HG03108 (cell line): Measurements from ENCODE around the gene TACC2.
"Not testable (repeated sequence)": the region's sequence is repeated elsewhere in the genome, so short reads cannot be mapped to it uniquely, and the experiment has no call there.

Experiments used
- ATAC-seq: cut with Tn5 transposase; IDR thresholded peaks from one replicate; pipeline ENCODE4 v1.9.1; 2021; ENCODE audit warnings: moderate library complexity; ENCODE audit not compliant: unreplicated experiment

Gene TACC2

GRCh38 chr10:122054048-122055025, 65.4 kb downstream of the TACC2 start:
- ATAC-seq = no peak

GRCh38 chr10:122055252-122055651, 66.3 kb downstream of the TACC2 start:
- no peak for ATAC-seq

DNA sequence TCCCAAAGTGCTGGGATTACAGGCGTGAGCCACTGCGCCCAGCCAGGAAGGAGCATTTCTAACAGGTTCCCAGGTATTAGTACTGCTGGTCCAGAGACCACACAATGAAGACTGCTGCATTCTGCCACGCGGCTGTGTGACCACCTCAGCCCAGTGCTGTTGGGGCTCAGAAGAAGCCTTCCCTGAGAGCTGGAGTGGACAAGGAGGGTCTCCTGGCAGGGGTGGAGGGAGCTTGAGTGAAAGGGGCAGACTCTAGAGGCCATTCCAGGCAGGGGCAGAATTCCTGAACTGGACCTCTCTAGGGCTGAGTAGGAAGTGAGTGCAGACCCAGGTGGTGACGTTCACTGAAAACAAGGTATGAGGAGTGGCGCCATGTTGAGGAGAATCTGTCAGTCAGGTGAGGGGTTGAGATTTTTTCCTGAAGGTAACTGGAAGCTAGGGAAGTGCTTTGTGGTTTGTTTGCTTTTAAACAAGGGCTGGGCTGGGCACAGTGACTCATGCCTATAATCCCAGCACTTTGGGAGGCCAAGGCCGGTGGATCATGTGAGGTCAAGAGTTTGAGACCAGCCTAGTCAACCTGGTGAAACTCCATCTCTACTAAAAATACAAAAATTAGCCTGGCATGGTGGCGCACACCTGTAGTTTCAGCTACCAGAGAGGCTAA, 67.6 kb downstream of the TACC2 start:
- ATAC-seq = no peak

DNA sequence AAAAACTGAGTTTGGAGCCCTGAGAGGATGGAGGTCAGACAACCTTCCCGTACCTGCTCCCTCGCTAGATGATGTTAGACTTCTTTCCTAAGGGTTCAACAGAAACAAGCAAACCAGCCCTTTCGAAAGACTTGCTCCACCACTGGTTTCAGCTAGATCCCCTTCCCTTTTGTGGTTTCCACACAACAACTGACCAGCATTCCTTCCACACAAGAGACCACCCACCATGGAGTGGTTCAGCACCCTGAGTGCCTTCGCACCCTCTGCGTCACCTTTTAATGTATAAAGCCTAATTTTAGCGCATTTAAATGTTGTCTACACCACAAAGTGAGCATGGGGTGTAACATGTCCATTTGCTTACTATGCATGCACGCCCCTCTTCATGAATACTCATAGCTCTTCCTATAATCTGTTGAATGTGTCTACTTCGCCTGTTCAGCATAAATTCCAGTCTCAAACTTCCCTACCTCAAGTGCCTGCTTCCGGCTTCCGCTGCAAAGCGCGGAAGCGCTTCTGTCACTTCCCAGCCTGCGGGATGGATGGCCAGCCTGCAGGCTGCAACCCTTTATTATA, 69.0 kb downstream of the TACC2 start:
- ATAC-seq = no peak

DNA sequence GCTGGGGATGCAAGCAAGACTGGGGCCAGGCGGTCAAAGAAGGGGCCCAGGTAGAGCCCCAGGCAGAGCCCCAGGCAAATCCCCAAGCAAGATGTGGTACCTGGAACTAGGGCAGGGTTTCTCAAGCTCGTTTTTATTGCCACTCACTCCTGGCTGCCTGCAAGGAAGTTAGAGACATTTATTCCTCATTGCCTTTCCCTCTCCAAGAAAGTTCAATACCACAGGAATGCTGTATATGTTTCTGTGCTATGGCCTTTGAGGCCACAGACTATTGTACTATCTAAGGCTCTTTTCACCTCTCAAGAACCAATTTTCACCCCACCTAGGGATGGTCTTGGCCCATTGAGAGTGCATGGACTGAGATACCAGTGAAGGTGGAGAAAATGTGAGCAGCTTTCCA, 71.3 kb downstream of the TACC2 start:
- no peak for ATAC-seq

DNA sequence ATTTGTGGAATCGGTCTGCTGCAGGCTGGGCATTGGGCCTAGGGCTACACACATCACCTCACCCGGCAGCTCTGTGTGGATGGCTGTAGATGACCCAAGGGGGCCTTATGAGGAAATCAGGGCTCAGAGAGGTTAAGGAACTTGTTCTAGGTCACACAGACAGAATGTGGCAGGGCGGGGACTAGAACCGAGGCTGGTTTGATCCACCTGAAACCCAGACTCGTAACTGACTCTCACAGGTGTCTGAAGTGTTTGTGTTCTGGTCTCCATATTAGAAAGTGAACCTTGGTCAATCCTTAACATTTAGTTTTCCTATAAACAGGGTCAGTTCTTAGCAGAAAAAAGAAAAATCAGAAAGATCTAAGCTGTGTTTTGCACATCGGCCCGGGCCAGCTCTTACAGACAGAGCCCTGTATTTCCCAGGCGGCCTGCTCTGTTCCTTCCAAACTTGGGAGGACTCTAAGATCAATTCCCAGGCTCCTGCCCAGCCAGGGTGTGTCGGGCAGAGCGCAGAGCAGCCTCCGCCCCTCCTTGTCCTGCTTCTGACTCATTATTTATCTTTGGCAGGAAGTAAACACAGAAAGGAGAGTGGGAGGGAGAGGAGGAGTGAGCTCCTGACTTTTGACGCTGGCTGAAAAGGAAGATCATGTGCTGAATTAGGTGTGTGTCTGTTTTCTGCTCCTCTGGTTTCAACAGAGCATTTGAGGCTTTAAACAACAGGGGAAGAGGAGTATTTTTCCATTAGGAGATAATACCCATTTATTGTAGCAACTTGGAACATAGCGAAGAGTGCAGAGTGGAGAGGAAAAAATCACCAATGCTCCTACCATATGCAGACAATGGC, 74.1 kb downstream of the TACC2 start:
- ATAC-seq = no peak

- not testable (repeated sequence) for ATAC-seq
Observed at GRCh38 chr10:122066337-122066939, 77.5 kb downstream of the TACC2 start.

DNA sequence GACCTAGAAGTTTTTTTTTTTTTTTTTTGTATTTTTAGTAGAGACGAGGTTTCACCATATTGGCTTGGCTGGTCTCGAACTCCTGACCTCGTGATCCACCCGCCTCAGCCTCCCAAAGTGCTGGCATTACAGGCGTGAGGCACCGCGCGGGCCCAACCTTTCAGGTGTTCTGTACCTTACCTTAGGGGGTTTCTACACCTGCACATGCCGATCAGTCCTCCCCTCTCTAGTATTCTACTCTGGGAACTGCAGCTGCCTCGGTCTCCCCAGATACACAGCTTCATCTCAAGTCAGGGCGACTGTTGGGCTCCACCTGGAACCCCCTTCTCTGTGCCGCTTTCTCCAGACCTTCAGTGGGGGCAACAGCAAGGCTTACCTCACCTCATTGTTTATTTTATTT, 79.9 kb downstream of the TACC2 start:
- no peak for ATAC-seq

- no peak for ATAC-seq
Observed at GRCh38 chr10:122072491-122072890, 83.5 kb downstream of the TACC2 start.

DNA sequence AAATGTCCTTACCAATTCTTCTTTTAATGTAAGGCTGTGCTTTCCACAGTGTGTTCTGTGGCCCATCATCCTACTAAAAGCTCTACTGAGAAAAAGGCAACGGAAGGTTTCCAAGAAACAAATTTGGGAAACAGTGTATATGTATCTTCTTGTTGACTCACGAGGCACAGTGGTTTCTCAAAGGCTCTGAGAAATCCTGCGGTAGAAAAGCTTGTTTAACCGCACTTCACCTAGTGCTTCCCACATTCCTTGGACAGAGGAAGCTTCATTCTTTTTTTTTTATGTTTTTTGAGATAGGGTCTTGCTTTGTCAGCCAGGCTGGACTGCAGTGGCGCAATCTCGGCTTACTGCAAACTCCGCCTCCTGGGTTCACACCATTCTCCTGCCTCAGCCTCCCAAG, 84.5 kb downstream of the TACC2 start:
- ATAC-seq = no peak

DNA sequence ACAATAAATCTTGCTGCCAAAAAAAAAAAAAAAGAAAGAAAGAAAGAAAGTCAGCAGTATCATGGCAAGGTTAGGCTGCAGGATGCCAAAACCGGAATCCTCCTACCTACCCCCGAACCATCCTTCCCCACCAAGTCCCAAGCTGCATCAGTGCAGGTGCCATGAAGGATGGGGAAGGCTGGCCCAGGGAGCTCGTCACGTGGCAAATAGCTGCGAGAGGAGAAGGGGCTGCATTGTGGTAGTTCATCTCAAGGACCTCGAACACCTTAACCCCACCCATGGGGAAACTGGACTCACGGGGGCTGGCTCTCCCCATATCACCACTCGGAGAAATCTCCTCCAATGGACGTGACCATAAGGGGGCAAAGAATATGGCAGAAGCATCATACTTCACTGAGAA, 86.2 kb downstream of the TACC2 start:
- ATAC-seq = no peak

GRCh38 chr10:122075876-122076275, 86.9 kb downstream of the TACC2 start:
- not testable (repeated sequence) for ATAC-seq

DNA sequence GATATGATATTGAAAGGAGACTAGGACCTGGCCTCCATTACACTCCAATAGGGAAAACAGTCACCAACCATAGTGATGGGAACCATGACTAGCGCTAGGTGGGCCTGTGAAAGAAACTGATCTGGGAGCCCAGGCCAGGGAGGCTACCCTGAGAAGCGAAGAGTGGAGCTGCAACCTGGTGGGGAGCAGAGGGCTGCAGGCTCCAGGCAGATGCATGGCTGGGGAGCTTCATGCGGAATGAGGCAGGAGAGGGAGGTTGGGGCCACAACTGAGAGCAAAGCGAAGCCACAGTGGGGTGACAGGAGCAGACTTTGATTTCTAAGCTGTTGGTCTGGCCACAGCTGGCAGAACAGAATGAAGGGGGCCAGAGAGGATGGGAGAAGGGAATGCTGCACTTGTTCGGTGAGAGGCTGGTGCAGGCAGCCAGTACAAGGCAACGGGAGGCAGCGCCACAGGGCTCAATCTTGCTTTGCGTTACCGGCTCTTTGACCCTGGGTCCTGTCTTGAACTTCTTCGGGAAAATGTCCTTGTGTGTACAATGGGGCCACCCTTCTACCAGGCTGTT, 88.4 kb downstream of the TACC2 start:
- no peak for ATAC-seq

DNA sequence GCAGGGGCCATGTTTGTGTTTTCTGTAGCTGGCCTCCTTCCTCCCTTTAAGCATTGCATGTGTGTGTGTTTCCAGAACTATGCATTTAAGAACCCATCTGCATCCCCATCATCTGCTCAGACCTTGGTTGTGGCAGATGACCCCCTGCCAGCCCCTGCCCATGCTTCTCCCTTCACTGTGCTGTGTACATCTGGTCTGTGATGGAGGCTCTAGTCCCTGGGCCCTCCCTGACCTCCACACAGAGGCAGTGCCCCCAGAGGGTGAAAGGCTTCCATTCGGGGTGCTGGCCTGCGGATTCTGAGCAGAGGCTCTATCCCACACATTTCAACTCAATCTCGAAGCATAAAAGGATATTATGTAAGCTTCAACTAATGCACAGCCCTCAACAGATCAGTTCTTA, 89.4 kb downstream of the TACC2 start:
- no peak for ATAC-seq

- no peak for ATAC-seq
Observed at GRCh38 chr10:122078965-122079795, 90.2 kb downstream of the TACC2 start.

GRCh38 chr10:122082616-122083477, 93.9 kb downstream of the TACC2 start:
- ATAC-seq = no peak

DNA sequence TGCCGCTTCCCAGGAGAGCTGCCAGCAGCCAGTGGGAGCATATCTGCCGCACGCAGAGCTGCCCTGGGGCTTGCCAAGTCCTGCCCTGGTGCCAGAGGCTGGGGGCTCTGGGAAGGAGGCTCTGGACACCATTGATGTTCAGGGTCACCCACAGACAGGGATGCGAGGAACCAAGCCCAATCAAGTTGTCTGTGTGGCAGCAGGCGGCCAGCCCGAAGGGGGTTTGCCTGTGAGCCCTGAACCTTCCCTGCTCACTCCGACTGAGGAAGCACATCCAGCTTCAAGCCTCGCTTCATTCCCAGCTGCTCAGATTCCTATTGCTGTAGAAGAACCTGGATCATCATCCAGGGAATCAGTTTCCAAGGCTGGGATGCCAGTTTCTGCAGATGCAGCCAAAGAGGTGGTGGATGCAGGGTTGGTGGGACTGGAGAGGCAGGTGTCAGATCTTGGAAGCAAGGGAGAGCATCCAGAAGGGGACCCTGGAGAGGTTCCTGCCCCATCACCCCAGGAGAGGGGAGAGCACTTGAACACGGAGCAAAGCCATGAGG, 94.6 kb downstream of the TACC2 start:
- no peak for ATAC-seq
